CD4-positive, alpha-beta T cell (primary cell): Measurements from ENCODE around the gene MEST. TPM values are rescaled to one million over a fixed set of nuclear protein-coding genes. Genes with fewer than 3 reads are reported as not detected.

Experiments used
- ATAC-seq: fragments of 200-7000 bp; cut with Tn5 transposase; one replicate; pipeline ENCODE4 v1.10.0; 2022; ENCODE audit warnings: mild to moderate bottlenecking; ENCODE audit not compliant: poor library complexity
- CTCF ChIA-PET: fragments of 350-600 bp; sonication (Branson Sonifier 250); formaldehyde crosslinking; loops from one replicate; lab custom pipeline; 2021; ENCODE audit warnings: antibody characterized with exemption, inconsistent platforms; lab: Charles Lee
- POLR2A ChIA-PET: fragments of 350-600 bp; sonication (Branson Sonifier 250); formaldehyde crosslinking; loops from one replicate; lab custom pipeline; 2021; ENCODE audit warnings: antibody characterized with exemption, inconsistent platforms; lab: Charles Lee
- DNase-seq, 14 experiments: peaks; one replicate each; pipeline ENCODE4 v3.0.0-alpha.2; 2013 to 2020; ENCODE audit warnings: mixed read lengths in 2 of 14
- H3K27ac ChIP-seq, 2 donors: one replicate each; pipeline versions ENCODE4 v1.5.1 to v1.7.0; 2013; ENCODE audit warnings: low read length in 2 of 2, low read depth in 1 of 2, mild to moderate bottlenecking in 1 of 2
- H3K27me3 ChIP-seq, 2 experiments: 1 replicate in 1 of 2; 2 replicates in 1 of 2; pipeline versions ENCODE4 v1.6.1 to v1.7.0; 2013; ENCODE audit warnings: low read length in 2 of 2, control low read depth in 1 of 2, mild to moderate bottlenecking in 1 of 2, moderate library complexity in 1 of 2; ENCODE audit not compliant: insufficient read depth in 2 of 2, control insufficient read depth in 1 of 2
- H3K36me3 ChIP-seq: one replicate; pipeline ENCODE4 v1.6.1; 2013; ENCODE audit warnings: low read length, control low read depth; ENCODE audit not compliant: insufficient read depth
- H3K4me1 ChIP-seq: one replicate; pipeline ENCODE4 v1.6.1; 2013; ENCODE audit warnings: low read length, control low read depth; ENCODE audit not compliant: insufficient read depth
- H3K4me3 ChIP-seq: one replicate; pipeline ENCODE4 v1.5.1; 2013; ENCODE audit warnings: mild to moderate bottlenecking, low read length, moderate library complexity
- H3K9me3 ChIP-seq, 2 experiments: 1 replicate in 1 of 2; 2 replicates in 1 of 2; pipeline versions ENCODE4 v1.6.1 to v1.7.0; 2013; ENCODE audit warnings: low read length in 2 of 2, mild to moderate bottlenecking in 2 of 2, control low read depth in 1 of 2, moderate library complexity in 1 of 2; ENCODE audit not compliant: control insufficient read depth in 1 of 2, insufficient read depth in 1 of 2
- H3K27ac Mint-ChIP-seq: one replicate; pipeline ENCODE4 v1.8.0; 2020; ENCODE audit warnings: mixed read lengths
- H3K27me3 Mint-ChIP-seq: one replicate; pipeline ENCODE4 v1.8.0; 2021; ENCODE audit warnings: mixed read lengths
- H3K36me3 Mint-ChIP-seq: one replicate; pipeline ENCODE4 v1.8.0; 2021; ENCODE audit warnings: low read depth, mixed read lengths
- H3K4me1 Mint-ChIP-seq: one replicate; pipeline ENCODE4 v1.8.0; 2021; ENCODE audit warnings: low read depth, mixed read lengths
- H3K4me3 Mint-ChIP-seq: one replicate; pipeline ENCODE4 v1.8.0; 2020; ENCODE audit warnings: mild to moderate bottlenecking, mixed read lengths
- H3K9me3 Mint-ChIP-seq: one replicate; pipeline ENCODE4 v1.8.0; 2020; ENCODE audit warnings: mixed read lengths
- intact Hi-C, 2 experiments: fragments of 100-400 bp; cut with DNase I in 1 of 2; cut with micrococcal nuclease in 1 of 2; formaldehyde crosslinking; loops; one replicate each; pipeline versions ENCODE4 v1.15.1 to v1.9.0; 2023 to 2025; cut with DNase I, micrococcal nuclease
- total RNA-seq, 174 experiments: library from RNA in 2 of 174; stranded (reverse) in 2 of 174; gene quantifications; one replicate each; pipeline ENCODE4 v1.2.3 and lab custom pipeline; 2021 to 2026
- TF ChIP-seq, protein P1 (sequence below): fragments of 200-600 bp; IDR thresholded peaks from one replicate; pipeline ENCODE4 v1.8.0; 2022; ENCODE audit warnings: antibody characterized with exemption, mild to moderate bottlenecking

The MEST gene
- total RNA-seq, 2 experiments from 2014 or later, result 2.7 to 2.9 TPM

GRCh38 chr7:130471974-130472373, 19.9 kb upstream of the MEST start:
- no peaks in the 10 kb centered on the region for H3K36me3 ChIP-seq
- POLR2A ChIA-PET, result no interaction called here
- H3K4me3 Mint-ChIP-seq, result no peak overlapping the region
- no peak overlapping the region for H3K27ac ChIP-seq
- intact Hi-C loops, result no loop called here
- H3K9me3 Mint-ChIP-seq, result no peaks in the 10 kb centered on the region
- TF ChIP-seq, protein P1, sequence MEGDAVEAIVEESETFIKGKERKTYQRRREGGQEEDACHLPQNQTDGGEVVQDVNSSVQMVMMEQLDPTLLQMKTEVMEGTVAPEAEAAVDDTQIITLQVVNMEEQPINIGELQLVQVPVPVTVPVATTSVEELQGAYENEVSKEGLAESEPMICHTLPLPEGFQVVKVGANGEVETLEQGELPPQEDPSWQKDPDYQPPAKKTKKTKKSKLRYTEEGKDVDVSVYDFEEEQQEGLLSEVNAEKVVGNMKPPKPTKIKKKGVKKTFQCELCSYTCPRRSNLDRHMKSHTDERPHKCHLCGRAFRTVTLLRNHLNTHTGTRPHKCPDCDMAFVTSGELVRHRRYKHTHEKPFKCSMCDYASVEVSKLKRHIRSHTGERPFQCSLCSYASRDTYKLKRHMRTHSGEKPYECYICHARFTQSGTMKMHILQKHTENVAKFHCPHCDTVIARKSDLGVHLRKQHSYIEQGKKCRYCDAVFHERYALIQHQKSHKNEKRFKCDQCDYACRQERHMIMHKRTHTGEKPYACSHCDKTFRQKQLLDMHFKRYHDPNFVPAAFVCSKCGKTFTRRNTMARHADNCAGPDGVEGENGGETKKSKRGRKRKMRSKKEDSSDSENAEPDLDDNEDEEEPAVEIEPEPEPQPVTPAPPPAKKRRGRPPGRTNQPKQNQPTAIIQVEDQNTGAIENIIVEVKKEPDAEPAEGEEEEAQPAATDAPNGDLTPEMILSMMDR, result no peak
- peaks cover 0 to 5% of the 10 kb centered on the region in 2 experiments for H3K27me3 ChIP-seq
- no peaks in the 10 kb centered on the region for H3K36me3 Mint-ChIP-seq
- no peak overlapping the region for H3K4me3 ChIP-seq
- ATAC-seq (no peak), DNase-seq (no peak)
- H3K4me1 ChIP-seq, result no peaks in the 10 kb centered on the region
- CTCF ChIA-PET, result interaction anchor here (0.7 kb wide), 1 partner anchor 24 kb away, joined by 3 read pairs; no protein-coding TSS in a partner anchor
- H3K4me1 Mint-ChIP-seq, result peaks cover 5% of the 10 kb centered on the region
- no peaks in the 10 kb centered on the region for H3K27me3 Mint-ChIP-seq
- no peak overlapping the region for H3K27ac Mint-ChIP-seq
- no peaks in the 10 kb centered on the region for H3K9me3 ChIP-seq

DNA sequence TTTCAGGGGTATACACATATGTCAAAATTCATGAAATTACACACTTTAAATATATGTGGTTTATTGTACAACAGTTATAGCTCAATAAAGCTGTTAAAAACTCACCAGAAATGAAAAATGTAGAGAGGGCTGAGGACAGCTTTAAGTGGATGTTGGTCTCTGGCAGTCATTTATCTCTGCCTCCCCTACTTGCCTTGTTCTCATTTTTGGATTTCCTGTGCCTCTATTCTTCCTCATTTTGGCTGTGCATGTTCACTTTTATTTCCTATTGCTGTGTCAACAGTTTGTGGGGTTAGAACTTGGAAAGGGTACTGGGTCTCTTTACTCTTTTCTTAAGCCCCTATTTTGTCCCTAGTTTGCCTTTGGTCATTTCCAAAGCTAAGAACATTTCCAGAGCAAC, 18.6 kb upstream of the MEST start:
- no peaks in the 10 kb centered on the region for H3K9me3 ChIP-seq
- Mint-ChIP-seq H3K9me3 (no peaks in the 10 kb centered on the region), H3K27me3 (no peaks in the 10 kb centered on the region), H3K4me3 (no peak overlapping the region), H3K27ac (no peak overlapping the region), H3K4me1 (peaks cover 5% of the 10 kb centered on the region), H3K36me3 (no peaks in the 10 kb centered on the region)
- H3K27me3 ChIP-seq, result peaks cover 0 to 5% of the 10 kb centered on the region in 2 experiments
- no peaks in the 10 kb centered on the region for H3K36me3 ChIP-seq
- ChIA-PET CTCF (interaction anchor here (1.0 kb wide), 1 partner anchor 46 kb away, joined by 3 read pairs; no protein-coding TSS in a partner anchor), POLR2A (no interaction called here)
- ATAC-seq, result no peak
- H3K4me1 ChIP-seq, result no peaks in the 10 kb centered on the region
- intact Hi-C loops, result no loop called here
- H3K4me3 ChIP-seq, result no peak overlapping the region
- H3K27ac ChIP-seq, result no peak overlapping the region
- DNase-seq, result peak in 1 of 14 experiments; percentile 9
- TF ChIP-seq, protein P1, result no peak

DNA sequence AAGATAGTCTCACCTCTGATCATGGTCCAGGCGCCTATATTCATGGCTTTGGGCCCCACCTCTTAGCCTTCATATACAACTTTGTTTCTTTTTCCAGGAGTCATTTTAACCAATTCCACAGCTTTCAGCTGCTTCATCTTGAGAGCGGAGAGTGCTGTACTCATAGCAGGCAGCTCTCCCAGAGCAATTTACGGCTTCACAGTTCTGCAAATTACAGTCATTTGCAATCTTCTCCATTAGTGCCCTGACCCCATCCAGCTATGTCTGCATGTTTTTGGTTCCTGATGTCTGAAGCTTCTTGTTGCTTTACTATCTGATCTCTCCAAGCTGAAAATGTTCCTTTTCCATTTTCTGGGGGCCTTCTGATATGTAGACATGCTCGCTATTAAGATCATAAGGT, 18.0 kb upstream of the MEST start:
- no peak overlapping the region for H3K27ac ChIP-seq
- H3K4me3 Mint-ChIP-seq, result no peak overlapping the region
- no peak overlapping the region for H3K4me3 ChIP-seq
- H3K4me1 Mint-ChIP-seq, result peaks cover 5% of the 10 kb centered on the region
- H3K36me3 Mint-ChIP-seq, result no peaks in the 10 kb centered on the region
- TF ChIP-seq, protein P1, result no peak
- intact Hi-C loops, result no loop called here
- H3K9me3 ChIP-seq, result no peaks in the 10 kb centered on the region
- ChIA-PET CTCF (no interaction called here), POLR2A (no interaction called here)
- no peaks in the 10 kb centered on the region for H3K9me3 Mint-ChIP-seq
- H3K4me1 ChIP-seq, result no peaks in the 10 kb centered on the region
- H3K27me3 ChIP-seq, result peaks cover 0 to 5% of the 10 kb centered on the region in 2 experiments
- no peak for DNase-seq
- no peaks in the 10 kb centered on the region for H3K36me3 ChIP-seq
- no peaks in the 10 kb centered on the region for H3K27me3 Mint-ChIP-seq
- H3K27ac Mint-ChIP-seq, result no peak overlapping the region
- no peak for ATAC-seq
